ENCODE results near the gene RASAL1. TPM values are rescaled to one million over a fixed set of nuclear protein-coding genes. Genes with fewer than 3 reads are reported as not detected.

RASAL1 gene
- total RNA-seq, 4 donors from 2014 or later, result 1.7 TPM; not detected in 3

DNA sequence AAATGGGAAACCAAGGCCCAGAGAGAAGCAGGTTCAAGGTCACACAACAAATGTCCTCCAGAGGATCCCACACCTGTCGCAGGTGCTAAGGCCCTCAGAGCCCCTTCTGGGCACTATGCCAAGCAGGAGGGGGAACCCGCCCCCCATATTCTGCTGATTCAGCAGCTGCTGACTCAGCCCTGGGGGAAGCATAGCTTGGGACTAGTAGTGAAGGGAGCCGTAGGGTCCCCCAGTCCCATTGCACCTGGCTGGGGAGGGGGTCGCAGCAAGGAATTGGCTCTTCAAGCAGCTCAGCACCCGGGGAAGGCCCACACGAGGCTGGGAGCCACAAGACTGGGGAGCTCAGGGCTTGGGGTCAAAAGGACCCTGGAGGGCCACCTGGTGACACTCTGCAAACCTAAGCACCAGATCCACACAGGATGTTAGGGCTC is 1.0 kb downstream of the RASAL1 start:
- no peak for ATAC-seq
- Histone ChIP-seq H3K27me3 (peaks cover 84% of the 10 kb centered on the region), H3K36me3 (no peaks in the 10 kb centered on the region), H3K27ac (no peak overlapping the region), H3K4me1 (peaks cover 0 to 9% (median 0%) of the 10 kb centered on the region in 3 donors), H3K4me3 (no peak overlapping the region), H3K9me3 (no peaks in the 10 kb centered on the region)
- WGBS, 2 donors (ENCODE audit: low coverage in 1 of 2), result 83% methylated on average over 1 of the region's 6 CpGs; no CpG with 5 or more reads in 1 of the 2 donors
- TF ChIP-seq EP300 (IDR thresholded peaks at IDR 0.05) (no peak), POLR2AphosphoS5 (IDR thresholded peaks at IDR 0.05) (no peak), POLR2A (IDR thresholded peaks at IDR 0.05) (no peak), CTCF (IDR thresholded peaks at IDR 0.05) (no peak)

- peaks cover 88% of the 10 kb centered on the region for H3K27me3 ChIP-seq
- WGBS, 2 donors (ENCODE audit: low coverage in 1 of 2), result no CpG with 5 or more reads among the region's 2 CpGs
Observed at GRCh38 chr12:113134071-113134470, 1.5 kb downstream of the RASAL1 start.

GRCh38 chr12:113133666-113134065 is 1.9 kb downstream of the RASAL1 start:
- Histone ChIP-seq H3K27ac (no peak overlapping the region), H3K27me3 (peaks cover 91% of the 10 kb centered on the region), H3K4me1 (peaks cover 0 to 9% (median 0%) of the 10 kb centered on the region in 3 donors), H3K9me3 (no peaks in the 10 kb centered on the region), H3K4me3 (no peak overlapping the region), H3K36me3 (no peaks in the 10 kb centered on the region)
- no peak for TF ChIP-seq EP300 (IDR thresholded peaks at IDR 0.05)
- no peak for TF ChIP-seq POLR2A (IDR thresholded peaks at IDR 0.05)
- TF ChIP-seq POLR2AphosphoS5 (IDR thresholded peaks at IDR 0.05), result no peak
- TF ChIP-seq CTCF (IDR thresholded peaks at IDR 0.05), result no peak
- no CpG with 5 or more reads among the region's 3 CpGs for WGBS, 2 donors (ENCODE audit: low coverage in 1 of 2)
- no peak for ATAC-seq

More at GRCh38 chr12:113134071-113134470, 1.5 kb downstream of the RASAL1 start:
- TF ChIP-seq EP300 (IDR thresholded peaks at IDR 0.05) (no peak), POLR2A (IDR thresholded peaks at IDR 0.05) (no peak), CTCF (IDR thresholded peaks at IDR 0.05) (no peak), POLR2AphosphoS5 (IDR thresholded peaks at IDR 0.05) (no peak)
- no peak for ATAC-seq
- Histone ChIP-seq H3K9me3 (no peaks in the 10 kb centered on the region), H3K4me3 (no peak overlapping the region), H3K27ac (no peak overlapping the region), H3K36me3 (no peaks in the 10 kb centered on the region), H3K4me1 (peaks cover 0 to 9% (median 0%) of the 10 kb centered on the region in 3 donors)

- H3K4me1 ChIP-seq, result peaks cover 0 to 9% (median 0%) of the 10 kb centered on the region in 3 donors
- ATAC-seq, result no peak
- H3K9me3 ChIP-seq, result no peaks in the 10 kb centered on the region
- H3K27me3 ChIP-seq, result peaks cover 89% of the 10 kb centered on the region
- no peaks in the 10 kb centered on the region for H3K36me3 ChIP-seq
- TF ChIP-seq POLR2AphosphoS5 (IDR thresholded peaks at IDR 0.05) (no peak), EP300 (IDR thresholded peaks at IDR 0.05) (no peak), POLR2A (IDR thresholded peaks at IDR 0.05) (no peak), CTCF (IDR thresholded peaks at IDR 0.05) (no peak)
- H3K27ac ChIP-seq, result no peak overlapping the region
- no CpG with 5 or more reads among the region's 6 CpGs for WGBS, 2 donors (ENCODE audit: low coverage in 1 of 2)
- no peak overlapping the region for H3K4me3 ChIP-seq
Observed at GRCh38 chr12:113133036-113133435, 2.5 kb downstream of the RASAL1 start.

DNA sequence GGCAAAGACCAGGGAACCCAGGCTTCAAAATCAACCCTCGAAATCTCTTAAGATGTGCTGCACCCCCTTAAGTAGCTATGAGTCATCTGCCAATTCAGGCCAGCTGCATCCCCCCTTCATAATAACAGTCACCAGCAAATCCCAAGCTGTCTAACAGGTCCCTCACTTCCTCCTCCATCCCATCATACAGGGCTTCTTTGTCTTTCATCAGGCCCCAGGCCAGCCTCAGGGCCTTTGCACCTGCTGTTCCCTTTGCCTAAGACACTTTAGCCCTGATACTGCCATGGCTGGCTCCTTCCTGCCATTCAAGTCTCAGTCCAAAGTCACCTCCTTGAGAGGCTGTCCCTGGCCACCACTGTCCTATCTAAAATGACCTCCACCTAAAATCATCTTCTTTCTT is 4.0 kb downstream of the RASAL1 start:
- TF ChIP-seq POLR2AphosphoS5 (IDR thresholded peaks at IDR 0.05), result no peak
- TF ChIP-seq POLR2A (IDR thresholded peaks at IDR 0.05), result no peak
- no peak for TF ChIP-seq EP300 (IDR thresholded peaks at IDR 0.05)
- TF ChIP-seq CTCF (IDR thresholded peaks at IDR 0.05), result no peak
- H3K36me3 ChIP-seq, result no peaks in the 10 kb centered on the region
- 86% methylated on average over 1 of the region's 1 CpG; no CpG with 5 or more reads in 1 of the 2 donors for WGBS, 2 donors (ENCODE audit: low coverage in 1 of 2)
- no peak overlapping the region for H3K27ac ChIP-seq
- peaks cover 81% of the 10 kb centered on the region for H3K27me3 ChIP-seq
- H3K9me3 ChIP-seq, result no peaks in the 10 kb centered on the region
- no peak overlapping the region for H3K4me3 ChIP-seq
- peaks cover 0 to 9% (median 0%) of the 10 kb centered on the region in 3 donors for H3K4me1 ChIP-seq
- ATAC-seq, result no peak
